ENCODE measurements around the gene ARHGEF17. TPM values are rescaled to one million over a fixed set of nuclear protein-coding genes. Genes with fewer than 3 reads are reported as not detected.

Gene ARHGEF17
- 10 to 100 TPM; 12.0 to 44.9 (median 27.1) TPM for total RNA-seq

DNA sequence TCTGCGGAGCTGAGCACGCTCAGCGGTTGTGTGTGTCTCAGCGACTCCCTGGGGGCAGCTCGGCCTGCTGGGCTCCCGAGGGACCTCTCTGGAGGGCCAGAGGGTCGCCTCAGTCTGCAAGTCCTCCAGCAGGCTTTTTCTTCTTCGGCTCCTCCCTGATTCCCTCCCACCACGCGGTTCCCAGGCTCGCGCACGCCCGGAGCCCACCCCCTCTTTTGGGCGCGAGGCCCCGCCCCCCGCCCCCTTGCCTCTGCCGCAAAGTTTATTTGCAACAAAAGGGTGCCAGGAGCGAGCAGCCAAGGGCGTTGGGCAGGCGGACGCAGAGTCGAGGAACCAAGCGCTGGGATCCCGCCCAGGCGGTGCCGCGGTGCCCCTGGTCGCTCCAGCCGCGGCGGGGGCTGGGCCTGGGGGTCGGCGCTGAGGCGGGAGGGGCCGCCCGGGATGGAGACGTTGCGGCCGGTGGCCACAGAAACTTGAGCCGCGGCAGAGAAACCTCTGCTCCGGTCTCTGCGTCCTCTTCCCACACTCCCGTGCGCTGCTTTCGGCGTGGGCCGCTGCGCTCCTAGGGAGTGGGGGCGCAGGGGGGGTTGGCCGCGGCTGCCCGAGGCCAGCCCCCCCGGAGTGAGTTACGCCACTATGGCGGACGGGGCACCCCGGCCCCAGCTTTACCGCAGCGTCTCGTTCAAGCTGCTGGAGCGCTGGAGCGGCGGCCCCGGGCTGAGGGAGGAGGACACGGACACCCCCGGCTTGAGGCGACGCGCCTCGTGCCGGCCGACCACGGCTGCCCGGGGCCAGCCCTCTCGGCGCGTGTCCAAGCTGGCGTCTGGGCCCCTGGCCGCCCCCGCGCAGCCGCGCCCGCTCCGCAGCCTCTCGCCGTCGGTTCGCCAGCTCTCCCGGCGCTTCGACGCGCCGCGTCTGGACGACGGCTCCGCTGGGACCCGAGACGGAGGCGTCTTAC lies at the start of gene ARHGEF17:
Gene ARHGEF17, plus strand, starts transcription at position 274 of the 958 bp plus-strand sequence. Its CDS starts 363 bp downstream, at position 637.
- in situ Hi-C loops (cut with MboI; ENCODE audit: low pct_ligation_motif_present in 1 of 4, low pct_unique_long_range_greater_than_20kb in 1 of 4, low sequenced_read_pairs in 3 of 4): loop anchor here in 1 of 4 donors (5.0 kb wide), 1 partner anchor 34 kb away; no protein-coding TSS in a partner anchor
- WGBS, 2 donors (ENCODE audit: low coverage in 1 of 2): 1% methylated on average over 43 of the region's 105 CpGs; no CpG with 5 or more reads in 1 of the 2 donors

DNA sequence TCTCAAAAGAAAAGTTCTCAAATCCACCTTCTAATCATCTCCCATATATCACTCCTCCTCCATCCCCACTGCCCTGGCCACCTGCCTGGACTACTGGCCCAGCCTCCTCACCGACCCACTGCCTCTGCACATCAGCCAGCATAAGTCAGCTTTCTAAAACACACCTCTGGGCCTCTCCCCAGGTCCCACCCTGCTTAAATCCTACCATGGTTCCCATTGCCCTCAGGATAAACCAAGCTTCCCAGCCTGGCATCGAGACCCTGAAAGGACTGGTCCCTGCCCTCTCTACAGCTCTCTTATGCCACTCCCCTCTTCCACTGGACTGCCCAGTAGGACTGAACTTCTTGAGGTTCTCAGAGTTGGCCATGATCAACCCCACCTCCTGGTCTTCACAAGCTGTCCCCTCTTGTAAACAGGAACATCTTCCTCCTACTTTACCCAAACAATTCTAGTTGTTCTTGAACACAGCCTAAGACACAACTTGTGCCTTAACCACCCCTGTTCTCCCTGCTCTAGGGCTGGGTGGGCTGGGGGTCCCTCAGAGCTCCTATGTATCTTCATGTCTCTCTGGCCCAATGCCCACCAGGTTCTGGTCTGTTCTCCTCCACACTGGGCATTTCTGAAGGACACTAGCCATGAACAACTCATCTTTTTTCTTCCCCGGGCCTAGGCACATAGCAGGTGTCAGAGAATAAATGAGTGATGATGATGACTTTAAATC lies 48.5 kb upstream of the ARHGEF17 start:
- Histone ChIP-seq H3K27me3 (peaks cover 21% of the 10 kb centered on the region), H3K9me3 (no peaks in the 10 kb centered on the region), H3K4me3 (no peak overlapping the region), H3K4me1 (peaks cover 0 to 8% (median 7%) of the 10 kb centered on the region in 4 donors), H3K27ac (no peak overlapping the region), H3K36me3 (no peaks in the 10 kb centered on the region)
- intact Hi-C loops (cut with DNase I; ENCODE audit: low total_unique reads) (no loop called here), in situ Hi-C loops (cut with MboI; ENCODE audit: low pct_ligation_motif_present in 1 of 4, low pct_unique_long_range_greater_than_20kb in 1 of 4, low sequenced_read_pairs in 3 of 4) (no loop called here)
- TF ChIP-seq, protein P1, sequence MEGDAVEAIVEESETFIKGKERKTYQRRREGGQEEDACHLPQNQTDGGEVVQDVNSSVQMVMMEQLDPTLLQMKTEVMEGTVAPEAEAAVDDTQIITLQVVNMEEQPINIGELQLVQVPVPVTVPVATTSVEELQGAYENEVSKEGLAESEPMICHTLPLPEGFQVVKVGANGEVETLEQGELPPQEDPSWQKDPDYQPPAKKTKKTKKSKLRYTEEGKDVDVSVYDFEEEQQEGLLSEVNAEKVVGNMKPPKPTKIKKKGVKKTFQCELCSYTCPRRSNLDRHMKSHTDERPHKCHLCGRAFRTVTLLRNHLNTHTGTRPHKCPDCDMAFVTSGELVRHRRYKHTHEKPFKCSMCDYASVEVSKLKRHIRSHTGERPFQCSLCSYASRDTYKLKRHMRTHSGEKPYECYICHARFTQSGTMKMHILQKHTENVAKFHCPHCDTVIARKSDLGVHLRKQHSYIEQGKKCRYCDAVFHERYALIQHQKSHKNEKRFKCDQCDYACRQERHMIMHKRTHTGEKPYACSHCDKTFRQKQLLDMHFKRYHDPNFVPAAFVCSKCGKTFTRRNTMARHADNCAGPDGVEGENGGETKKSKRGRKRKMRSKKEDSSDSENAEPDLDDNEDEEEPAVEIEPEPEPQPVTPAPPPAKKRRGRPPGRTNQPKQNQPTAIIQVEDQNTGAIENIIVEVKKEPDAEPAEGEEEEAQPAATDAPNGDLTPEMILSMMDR (IDR thresholded peaks at IDR 0.05): no peak
- TF ChIP-seq POLR2A (IDR thresholded peaks at IDR 0.05) (no peak), POLR2AphosphoS5 (IDR thresholded peaks at IDR 0.05) (no peak), EP300 (IDR thresholded peaks at IDR 0.05; ENCODE audit: low read depth) (no peak)
- 96% methylated on average over 3 of the region's 3 CpGs; no CpG with 5 or more reads in 1 of the 2 donors for WGBS, 2 donors (ENCODE audit: low coverage in 1 of 2)
- no peak for DNase-seq

More for the DNA sequence above, at the start of gene ARHGEF17:
- Histone ChIP-seq H3K36me3 (no peaks in the 10 kb centered on the region), H3K4me3 (peak within 1 kb of the TSS; percentile 45 to 88 (median 62)), H3K27me3 (peaks cover 13% of the 10 kb centered on the region), H3K4me1 (peaks cover 3 to 58% (median 28%) of the 10 kb centered on the region in 4 donors), H3K27ac (peak within 1 kb of the TSS; percentile 95 to 99 (median 95)), H3K9me3 (no peaks in the 10 kb centered on the region)
- peak; percentile 72 for DNase-seq
- peak in 1 of 3 donors; percentile 28 for TF ChIP-seq POLR2AphosphoS5 (IDR thresholded peaks at IDR 0.05)
- TF ChIP-seq, protein P1 (IDR thresholded peaks at IDR 0.05): no peak
- intact Hi-C loops (cut with DNase I; ENCODE audit: low total_unique reads): loop anchor here (10.0 kb wide), 1 partner anchor 357 kb away; no protein-coding TSS in a partner anchor

- Histone ChIP-seq H3K4me3 (no peak overlapping the region), H3K9me3 (no peaks in the 10 kb centered on the region), H3K36me3 (no peaks in the 10 kb centered on the region), H3K4me1 (peaks cover 0 to 9% (median 7%) of the 10 kb centered on the region in 4 donors), H3K27ac (no peak overlapping the region), H3K27me3 (peaks cover 26% of the 10 kb centered on the region)
- DNase-seq: no peak
- no peak for TF ChIP-seq EP300 (IDR thresholded peaks at IDR 0.05; ENCODE audit: low read depth)
- TF ChIP-seq POLR2AphosphoS5 (IDR thresholded peaks at IDR 0.05): no peak
- TF ChIP-seq POLR2A (IDR thresholded peaks at IDR 0.05): no peak
- TF ChIP-seq, protein P1 (IDR thresholded peaks at IDR 0.05): no peak
- intact Hi-C loops (cut with DNase I; ENCODE audit: low total_unique reads) (no loop called here), in situ Hi-C loops (cut with MboI; ENCODE audit: low pct_ligation_motif_present in 1 of 4, low pct_unique_long_range_greater_than_20kb in 1 of 4, low sequenced_read_pairs in 3 of 4) (no loop called here)
Observed at GRCh38 chr11:73260127-73260457, 48.0 kb upstream of the ARHGEF17 start.

GRCh38 chr11:73262851-73263495 lies 45.1 kb upstream of the ARHGEF17 start:
- TF ChIP-seq, protein P1 (IDR thresholded peaks at IDR 0.05): no peak
- TF ChIP-seq POLR2AphosphoS5 (IDR thresholded peaks at IDR 0.05) (no peak), POLR2A (IDR thresholded peaks at IDR 0.05) (no peak), EP300 (IDR thresholded peaks at IDR 0.05; ENCODE audit: low read depth) (no peak)
- Histone ChIP-seq H3K4me1 (peaks cover 0 to 5% (median 4%) of the 10 kb centered on the region in 4 donors), H3K4me3 (no peak overlapping the region), H3K27ac (no peak overlapping the region), H3K36me3 (no peaks in the 10 kb centered on the region), H3K27me3 (peaks cover 33% of the 10 kb centered on the region), H3K9me3 (no peaks in the 10 kb centered on the region)
- in situ Hi-C loops (cut with MboI; ENCODE audit: low pct_ligation_motif_present in 1 of 4, low pct_unique_long_range_greater_than_20kb in 1 of 4, low sequenced_read_pairs in 3 of 4) (no loop called here), intact Hi-C loops (cut with DNase I; ENCODE audit: low total_unique reads) (no loop called here)
- DNase-seq: no peak
- 67 to 73% methylated on average over 3 to 5 of the region's 5 CpGs for WGBS, 2 donors (ENCODE audit: low coverage in 1 of 2)

All from transverse colon (tissue), 4 donors.